Measurements from ENCODE around the gene CDON.

- TF ChIP-seq POLR2A (IDR thresholded peaks at IDR 0.05; ENCODE audit: low read depth, low read length) (no peak), SPI1 (IDR thresholded peaks at IDR 0.05; ENCODE audit: low read depth, low read length) (no peak), POLR2AphosphoS5 (IDR thresholded peaks at IDR 0.05; ENCODE audit: low read depth, low read length) (no peak)
Measured at GRCh38 chr11:125958872-125959400, 103.7 kb downstream of the CDON start.

All from GM12891 (cell line).